NCI-H526 (cell line): ENCODE results near the gene EIPR1.
"Not testable (repeated sequence)": the region's sequence is repeated elsewhere in the genome, so short reads cannot be mapped to it uniquely, and the experiment has no call there.

Source experiments
- DNase-seq, 2 experiments: peaks; one replicate each; lab custom pipeline; 2025; lab: John Stamatoyannopoulos, UW

EIPR1 gene

GRCh38 chr2:3287896-3288295 lies 89.7 kb downstream of the EIPR1 start:
- DNase-seq = no peak

- peak; percentile 14 to 69 for DNase-seq
Measured at GRCh38 chr2:3286646-3287036, 91.0 kb downstream of the EIPR1 start.

- peak; percentile 74 to 88 for DNase-seq
Measured at GRCh38 chr2:3285901-3286645, 91.5 kb downstream of the EIPR1 start.

DNA sequence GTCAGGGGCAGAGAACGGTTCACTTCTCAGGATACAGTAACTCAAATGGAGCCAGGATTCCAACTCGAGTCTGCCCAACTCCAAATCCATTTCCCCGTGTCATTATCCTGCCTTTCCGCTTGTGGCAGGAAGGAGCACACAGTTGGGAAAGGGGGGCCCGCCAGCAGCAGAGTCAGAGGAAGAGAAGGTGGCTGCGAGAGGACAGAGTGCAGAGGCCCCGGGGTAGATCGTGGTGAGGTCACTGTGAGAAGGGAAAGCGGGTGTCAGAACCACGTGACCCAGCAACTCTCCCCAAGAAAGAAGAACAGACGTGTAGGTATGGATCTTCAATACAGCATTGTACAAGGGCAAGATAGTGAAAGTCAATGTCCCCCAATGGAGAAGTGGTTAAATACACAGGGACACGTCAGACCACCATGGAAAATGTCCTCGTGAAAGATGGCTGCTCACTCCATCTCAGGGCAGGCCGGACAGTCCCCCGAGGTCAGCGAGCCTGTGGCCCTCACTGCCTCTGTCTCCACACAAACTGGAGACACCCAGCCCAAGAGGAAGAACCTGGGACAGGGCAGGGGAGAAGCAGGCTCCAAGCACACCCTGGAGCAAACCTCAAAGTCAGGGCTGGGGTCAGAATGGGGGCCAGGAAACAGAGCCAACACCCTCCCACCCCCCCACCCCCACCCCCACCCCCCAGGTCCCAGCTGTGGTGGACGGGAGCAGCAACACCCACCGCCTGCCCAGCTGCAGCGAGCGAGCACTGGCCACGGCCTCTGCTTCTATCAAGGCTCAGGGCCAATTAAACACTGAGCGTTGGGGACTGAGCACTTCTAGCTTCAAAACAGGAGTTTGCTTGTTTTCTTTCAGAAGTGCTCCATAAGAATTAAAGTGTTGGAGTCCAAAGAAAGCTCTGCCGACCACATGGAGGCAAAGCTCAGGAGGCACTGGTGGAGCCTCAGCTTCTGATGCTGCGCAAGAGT lies 92.7 kb downstream of the EIPR1 start:
- DNase-seq = no peak

GRCh38 chr2:3283876-3284656 lies 93.6 kb downstream of the EIPR1 start:
- DNase-seq = not testable (repeated sequence)

DNA sequence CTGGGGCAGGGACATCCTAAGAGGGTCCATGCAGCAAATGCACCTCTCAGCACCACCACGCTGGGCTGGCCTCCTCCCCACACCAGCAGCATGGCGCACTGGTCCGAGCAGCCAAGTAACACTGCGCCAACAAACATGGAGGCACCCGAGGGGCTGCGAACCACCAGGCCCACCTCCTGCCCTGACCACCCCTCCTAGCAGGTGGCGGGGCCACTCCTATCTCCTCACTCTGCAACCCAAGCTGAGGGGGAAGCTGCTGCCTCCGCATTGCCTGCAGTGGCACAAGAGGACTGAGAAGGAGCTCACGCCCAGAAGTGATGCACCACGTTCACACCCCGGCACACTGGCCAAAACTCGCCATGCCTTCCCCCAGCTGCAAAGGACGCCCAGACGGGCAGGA lies 94.4 kb downstream of the EIPR1 start:
- DNase-seq = no peak

DNA sequence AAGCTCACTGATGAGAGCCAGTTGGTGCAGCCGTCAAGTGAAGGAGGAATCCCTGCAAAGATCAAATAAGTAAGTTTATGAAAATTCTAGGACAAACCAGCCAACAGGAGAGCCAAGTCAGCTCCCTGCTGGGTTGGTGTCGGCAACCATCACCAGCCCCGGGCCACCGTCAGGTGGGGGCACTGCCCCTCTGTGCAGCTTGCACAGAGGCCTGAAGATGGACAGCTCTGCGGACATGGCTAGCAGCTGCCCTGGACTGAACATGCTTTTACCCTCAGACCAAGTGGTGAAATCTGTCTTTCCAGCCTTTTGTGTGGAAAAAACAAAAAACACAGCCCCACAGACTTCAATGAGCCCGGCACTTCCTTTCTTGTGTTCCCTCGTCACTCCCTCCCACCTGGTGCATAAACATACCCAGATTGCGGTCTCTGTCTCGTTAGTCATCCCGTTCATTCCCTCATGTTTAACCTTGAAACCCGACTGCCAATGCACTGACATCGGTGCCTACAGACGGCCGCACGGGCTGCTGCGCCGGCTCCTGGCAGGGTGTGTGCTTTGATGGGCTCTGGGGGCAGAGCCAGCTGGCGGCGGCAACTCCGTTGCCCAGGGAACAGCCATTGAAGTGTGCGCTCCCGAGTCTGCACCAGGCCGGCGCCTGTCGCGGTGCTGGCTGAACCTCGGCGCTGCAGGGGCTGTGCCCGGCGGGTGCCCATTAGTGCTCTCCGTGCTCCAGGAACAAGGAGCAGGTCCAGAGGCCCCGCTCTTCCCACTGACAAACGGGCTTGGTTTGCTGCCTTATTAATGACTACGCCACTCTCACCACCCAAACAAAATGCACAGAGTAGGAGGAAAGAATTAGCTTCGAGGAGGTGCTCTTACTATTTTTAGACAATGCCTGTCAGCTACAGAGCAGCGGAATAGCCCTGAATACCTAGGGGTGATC lies 95.3 kb downstream of the EIPR1 start:
- DNase-seq = peak; percentile 89 to 95

GRCh38 chr2:3280683-3281520 lies 96.7 kb downstream of the EIPR1 start:
- no peak for DNase-seq

DNA sequence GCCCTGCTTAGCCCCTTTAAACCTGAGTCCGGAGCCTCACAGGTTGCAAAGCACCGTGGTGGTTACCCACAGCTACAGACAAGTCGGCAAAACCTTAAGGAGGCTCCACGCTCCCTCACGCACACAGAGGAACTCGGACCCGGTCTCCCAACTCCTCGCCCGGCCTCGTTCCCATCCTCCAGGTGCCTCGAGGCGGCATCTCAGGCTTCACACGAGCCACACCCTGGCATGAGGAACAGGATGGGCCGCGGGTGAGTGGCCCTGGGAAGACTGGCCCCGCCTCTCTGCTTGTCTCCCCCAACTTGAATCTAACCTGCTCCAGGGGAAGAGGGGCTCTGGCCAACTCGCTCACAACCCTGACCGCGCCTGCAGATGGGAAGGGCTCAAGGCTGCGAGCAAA lies 97.4 kb downstream of the EIPR1 start:
- DNase-seq = no peak

GRCh38 chr2:3279236-3279960 lies 98.2 kb downstream of the EIPR1 start:
- DNase-seq = no peak

GRCh38 chr2:3278521-3279218 lies 98.9 kb downstream of the EIPR1 start:
- DNase-seq = no peak

DNA sequence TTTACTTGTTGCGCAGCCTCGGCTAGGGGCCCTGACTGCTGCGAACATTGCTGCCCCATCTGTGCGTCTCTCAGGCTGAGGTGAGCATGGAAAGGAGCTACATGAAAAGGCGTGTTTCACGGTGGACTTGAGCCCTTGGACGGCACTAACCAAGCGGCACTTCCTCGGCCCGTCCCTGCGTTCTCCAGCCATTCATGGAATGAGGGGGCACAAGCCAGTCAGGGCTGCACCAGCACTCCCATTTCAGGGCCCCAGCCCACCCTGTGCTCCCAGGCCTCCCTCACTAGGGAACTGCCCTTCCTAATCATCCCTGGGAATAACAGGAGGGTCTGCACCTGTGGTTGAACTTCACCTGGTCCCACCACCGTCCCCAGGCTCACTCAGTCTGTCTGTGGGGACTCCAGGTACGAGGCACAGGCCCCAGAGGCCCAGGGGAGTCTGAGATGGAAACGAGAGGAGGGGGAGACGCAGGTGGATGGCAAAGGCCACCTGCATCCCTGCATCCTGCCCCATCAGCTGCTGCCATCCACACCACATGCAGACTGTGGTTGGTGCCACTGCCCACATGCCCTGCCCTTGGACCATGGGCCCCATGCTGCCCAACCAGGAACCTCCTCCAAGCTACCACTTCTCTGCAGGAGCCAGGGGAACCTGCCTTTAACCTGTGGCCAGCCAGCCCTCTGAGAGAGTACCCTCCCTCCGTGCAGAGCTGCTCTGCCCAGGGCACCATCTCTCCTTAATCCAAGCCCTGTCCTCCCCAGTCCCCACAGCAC lies 99.7 kb downstream of the EIPR1 start:
- DNase-seq = peak in 1 of 2 experiments; percentile 45

DNA sequence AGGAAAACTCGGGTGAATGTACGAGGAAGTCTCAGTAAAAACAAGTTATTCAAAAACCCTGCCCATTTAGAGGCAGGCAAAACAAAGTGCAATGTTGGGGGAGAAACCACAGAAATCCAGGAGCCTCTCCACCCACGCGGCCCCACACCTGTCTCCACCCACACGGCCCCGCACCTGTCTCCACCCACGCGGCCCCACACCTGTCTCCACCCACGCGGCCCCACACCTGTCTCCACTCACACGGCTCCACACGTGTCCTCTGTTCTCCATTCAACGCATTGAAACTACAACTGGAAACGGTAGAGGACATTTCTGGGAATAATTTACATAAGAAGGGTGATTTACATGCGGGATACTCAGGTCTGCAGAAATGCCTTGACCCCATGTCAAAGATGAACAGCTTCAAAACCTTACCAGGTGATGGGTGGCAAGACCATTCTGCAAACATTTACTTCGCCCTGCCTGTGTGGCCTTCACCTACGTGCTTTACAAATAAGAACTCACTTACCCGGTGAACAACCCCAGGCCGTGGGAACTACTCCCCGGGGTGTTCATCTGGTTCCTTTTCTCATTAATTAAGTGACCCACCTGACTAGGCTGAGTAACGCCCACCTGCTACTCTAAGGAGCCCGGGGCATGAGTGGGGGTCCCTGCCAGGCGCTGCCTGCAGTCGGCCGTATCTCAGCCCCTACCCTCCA lies 100.4 kb downstream of the EIPR1 start:
- DNase-seq = peak; percentile 63 to 78

GRCh38 chr2:3272761-3273160 lies 104.9 kb downstream of the EIPR1 start:
- no peak for DNase-seq

GRCh38 chr2:3270095-3270478 lies 107.5 kb downstream of the EIPR1 start:
- DNase-seq = no peak

DNA sequence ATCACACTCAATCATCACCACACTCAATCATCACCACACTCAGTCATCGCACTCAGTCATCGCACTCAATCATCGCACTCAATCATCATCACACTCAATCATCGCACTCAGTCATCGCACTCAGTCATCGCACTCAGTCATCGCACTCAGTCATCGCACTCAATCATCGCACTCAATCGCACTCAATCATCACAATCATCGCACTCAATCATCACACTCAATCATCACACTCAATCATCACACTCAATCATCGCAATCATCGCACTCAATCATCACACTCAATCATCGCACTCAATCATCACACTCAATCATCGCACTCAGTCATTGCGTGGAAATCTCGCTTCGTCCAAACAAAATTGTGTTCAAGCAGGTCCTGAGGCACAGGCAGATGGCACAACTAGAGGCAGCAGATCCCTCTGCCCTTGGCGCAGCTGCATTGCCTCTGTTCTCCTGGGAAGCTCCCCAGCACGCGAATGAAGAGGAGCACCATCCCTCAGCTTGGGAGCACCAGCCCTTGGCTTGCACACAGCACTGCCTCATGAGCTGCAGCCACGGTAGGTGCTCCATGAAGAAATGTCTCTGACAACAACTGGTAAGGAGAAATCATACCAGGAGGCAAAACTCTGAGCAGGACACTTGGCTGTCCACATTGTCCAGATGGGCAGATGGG lies 108.1 kb downstream of the EIPR1 start:
- DNase-seq = no peak

GRCh38 chr2:3268705-3269029 lies 109.0 kb downstream of the EIPR1 start:
- no peak for DNase-seq
